ENCODE results near the gene GAB4. TPM values are rescaled to one million over a fixed set of nuclear protein-coding genes. Genes with fewer than 3 reads are reported as not detected.
"Not testable (repeated sequence)": the region's sequence is repeated elsewhere in the genome, so short reads cannot be mapped to it uniquely, and the experiment has no call there.

Gene GAB4
- total and polyA plus RNA-seq, 9 donors = not detected

- no peaks in the 10 kb centered on the region for H3K36me3 ChIP-seq
- intact Hi-C loops (cut with DNase I) = no loop called here
- WGBS, 3 donors = 68 to 86% (median 73%) methylated on average over 5 of the region's 5 CpGs
- no peak overlapping the region for H3K27ac ChIP-seq
- H3K27me3 ChIP-seq = no peaks in the 10 kb centered on the region
- TF ChIP-seq EP300 (IDR thresholded peaks at IDR 0.05) (no peak), POLR2A (IDR thresholded peaks at IDR 0.05) (no peak), CTCF (IDR thresholded peaks at IDR 0.05) (no peak)
- no peaks in the 10 kb centered on the region for H3K9me3 ChIP-seq
- DNase-seq = no peak
- H3K4me1 ChIP-seq (ENCODE audit: insufficient read depth) = no peaks in the 10 kb centered on the region
- H3K4me3 ChIP-seq = no peak overlapping the region
These were observed 70.2 kb downstream of the GAB4 start for GRCh38 chr22:16937811-16938210.

GRCh38 chr22:16937209-16937608 is 70.8 kb downstream of the GAB4 start:
- H3K27me3 ChIP-seq; DNase-seq; H3K4me3 ChIP-seq; H3K27ac ChIP-seq; intact Hi-C loops (cut with DNase I); H3K9me3 ChIP-seq; H3K36me3 ChIP-seq; H3K4me1 ChIP-seq (ENCODE audit: insufficient read depth): not testable (repeated sequence)
- 90 to 94% (median 91%) methylated on average over 5 of the region's 5 CpGs for WGBS, 3 donors

- no peaks in the 10 kb centered on the region for H3K27me3 ChIP-seq
- intact Hi-C loops (cut with DNase I) = no loop called here
- TF ChIP-seq EP300 (IDR thresholded peaks at IDR 0.05) = no peak
- TF ChIP-seq CTCF (IDR thresholded peaks at IDR 0.05) = no peak
- no peak for TF ChIP-seq POLR2A (IDR thresholded peaks at IDR 0.05)
- DNase-seq = no peak
- H3K27ac ChIP-seq = no peak overlapping the region
- 69 to 84% (median 82%) methylated on average over 5 of the region's 5 CpGs for WGBS, 3 donors
- no peaks in the 10 kb centered on the region for H3K4me1 ChIP-seq (ENCODE audit: insufficient read depth)
- no peaks in the 10 kb centered on the region for H3K36me3 ChIP-seq
- H3K4me3 ChIP-seq = no peak overlapping the region
- no peaks in the 10 kb centered on the region for H3K9me3 ChIP-seq
These were observed 71.4 kb downstream of the GAB4 start for GRCh38 chr22:16936625-16937024.

- Histone ChIP-seq H3K27me3 (no peaks in the 10 kb centered on the region), H3K9me3 (no peaks in the 10 kb centered on the region), H3K4me1 (ENCODE audit: insufficient read depth) (no peaks in the 10 kb centered on the region), H3K4me3 (no peak overlapping the region), H3K27ac (no peak overlapping the region), H3K36me3 (no peaks in the 10 kb centered on the region)
- intact Hi-C loops (cut with DNase I) = no loop called here
- DNase-seq = no peak
- 61 to 74% (median 68%) methylated on average over 4 of the region's 4 CpGs for WGBS, 3 donors
- no peak for TF ChIP-seq EP300 (IDR thresholded peaks at IDR 0.05)
- no peak for TF ChIP-seq CTCF (IDR thresholded peaks at IDR 0.05)
- no peak for TF ChIP-seq POLR2A (IDR thresholded peaks at IDR 0.05)
These were observed 72.8 kb downstream of the GAB4 start for GRCh38 chr22:16935209-16935608.

- WGBS, 3 donors = 25 to 34% (median 33%) methylated on average over 7 of the region's 7 CpGs
- no peak for TF ChIP-seq POLR2A (IDR thresholded peaks at IDR 0.05)
- no peak for TF ChIP-seq EP300 (IDR thresholded peaks at IDR 0.05)
- no peak for TF ChIP-seq CTCF (IDR thresholded peaks at IDR 0.05)
- Histone ChIP-seq H3K36me3 (no peaks in the 10 kb centered on the region), H3K9me3 (no peaks in the 10 kb centered on the region), H3K27me3 (no peaks in the 10 kb centered on the region), H3K4me1 (ENCODE audit: insufficient read depth) (no peaks in the 10 kb centered on the region), H3K4me3 (no peak overlapping the region), H3K27ac (no peak overlapping the region)
- no peak for DNase-seq
- intact Hi-C loops (cut with DNase I) = no loop called here
These were observed 74.4 kb downstream of the GAB4 start for GRCh38 chr22:16933291-16934282.
